ENCODE data around the gene HTRA2. TPM values are rescaled to one million over a fixed set of nuclear protein-coding genes. Genes with fewer than 3 reads are reported as not detected.
A peak's percentile ranks its signal among the peaks of the same experiment; 100 is the strongest.

HTRA2 gene
- total RNA-seq, 1 donor from 2014 or later, result 17.9 TPM

DNA sequence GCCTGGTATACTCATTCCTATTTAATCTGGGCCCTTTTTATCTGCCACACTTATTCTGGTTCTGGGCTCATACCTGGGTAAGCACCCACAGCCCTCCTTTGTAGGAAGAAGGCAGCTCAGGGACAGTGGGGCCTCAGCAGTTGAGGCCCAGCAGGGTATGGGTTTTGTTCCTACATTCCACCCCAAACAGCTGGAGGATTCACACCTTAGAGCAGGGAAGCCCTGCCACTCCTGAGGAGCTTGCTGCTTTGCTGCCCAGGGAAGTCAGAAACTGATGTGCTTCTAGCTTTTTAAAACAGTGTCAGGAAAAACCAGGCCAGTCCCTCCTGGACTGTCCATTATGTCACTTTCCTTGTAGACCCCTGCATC lies 29.2 kb upstream of the HTRA2 start:
- no peak for ATAC-seq

DNA sequence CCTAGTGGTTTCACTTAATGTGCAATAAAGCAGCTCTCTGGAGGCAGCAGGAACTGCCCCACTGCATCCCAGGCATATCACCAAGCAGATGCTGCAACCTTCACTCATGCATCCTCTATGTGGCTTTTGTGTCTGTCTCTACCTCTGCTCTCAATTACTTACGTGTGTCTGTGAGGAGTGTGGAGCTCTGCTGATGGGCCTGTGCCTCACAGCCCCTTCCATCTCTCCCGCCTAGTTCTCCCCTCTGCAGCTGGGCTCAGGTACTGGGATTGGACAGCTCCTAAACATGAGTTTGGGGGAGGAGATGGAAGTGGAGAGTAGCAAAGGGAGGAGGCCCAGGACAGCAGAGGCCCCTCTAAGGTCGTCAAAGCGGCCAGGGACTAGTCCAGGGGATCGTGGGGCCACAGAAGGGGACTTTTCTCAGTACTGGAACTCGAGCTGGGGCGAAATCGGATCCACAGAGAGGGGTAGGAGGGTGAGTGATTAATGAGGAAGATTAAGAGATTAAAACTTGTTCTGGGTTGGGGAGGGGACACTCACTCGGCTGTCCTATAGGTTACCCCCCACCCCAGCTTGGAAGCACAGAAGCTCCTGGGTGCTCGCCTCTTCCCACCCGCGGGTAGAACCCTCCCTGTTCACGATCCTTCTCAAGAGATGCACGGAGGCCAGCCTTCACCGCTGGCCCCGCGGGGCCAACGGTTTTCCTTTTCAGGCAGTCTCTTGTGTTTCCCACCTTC lies 28.2 kb upstream of the HTRA2 start:
- ATAC-seq, result no peak

DNA sequence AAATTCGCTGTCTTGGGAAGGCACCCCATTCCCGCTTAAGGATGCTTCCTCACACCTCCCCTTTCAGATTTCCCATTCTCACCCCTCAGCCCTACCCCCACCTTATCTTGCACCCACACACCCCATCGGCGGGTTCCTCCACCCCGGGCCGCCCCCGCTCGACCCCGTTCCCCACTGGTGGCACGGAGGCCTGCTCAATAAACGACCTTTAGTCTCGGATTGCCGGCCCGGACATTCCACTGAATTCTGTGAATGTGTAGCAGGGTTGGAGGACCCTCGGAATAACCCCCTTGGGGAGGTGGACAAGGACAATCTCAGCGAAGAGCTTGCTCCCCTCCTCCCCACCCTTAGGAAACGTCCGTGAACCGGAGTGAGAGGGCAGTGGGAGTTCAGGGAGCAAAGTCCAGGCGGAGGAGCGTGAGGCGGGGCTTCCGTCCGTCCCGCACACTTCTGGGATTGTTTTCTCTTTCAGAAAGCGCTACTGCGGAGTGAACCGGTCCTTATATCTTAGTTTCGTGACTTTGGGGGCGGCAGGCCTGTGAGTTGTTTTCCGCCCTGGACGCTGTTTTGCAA lies 27.5 kb upstream of the HTRA2 start:
- ATAC-seq, result no peak

DNA sequence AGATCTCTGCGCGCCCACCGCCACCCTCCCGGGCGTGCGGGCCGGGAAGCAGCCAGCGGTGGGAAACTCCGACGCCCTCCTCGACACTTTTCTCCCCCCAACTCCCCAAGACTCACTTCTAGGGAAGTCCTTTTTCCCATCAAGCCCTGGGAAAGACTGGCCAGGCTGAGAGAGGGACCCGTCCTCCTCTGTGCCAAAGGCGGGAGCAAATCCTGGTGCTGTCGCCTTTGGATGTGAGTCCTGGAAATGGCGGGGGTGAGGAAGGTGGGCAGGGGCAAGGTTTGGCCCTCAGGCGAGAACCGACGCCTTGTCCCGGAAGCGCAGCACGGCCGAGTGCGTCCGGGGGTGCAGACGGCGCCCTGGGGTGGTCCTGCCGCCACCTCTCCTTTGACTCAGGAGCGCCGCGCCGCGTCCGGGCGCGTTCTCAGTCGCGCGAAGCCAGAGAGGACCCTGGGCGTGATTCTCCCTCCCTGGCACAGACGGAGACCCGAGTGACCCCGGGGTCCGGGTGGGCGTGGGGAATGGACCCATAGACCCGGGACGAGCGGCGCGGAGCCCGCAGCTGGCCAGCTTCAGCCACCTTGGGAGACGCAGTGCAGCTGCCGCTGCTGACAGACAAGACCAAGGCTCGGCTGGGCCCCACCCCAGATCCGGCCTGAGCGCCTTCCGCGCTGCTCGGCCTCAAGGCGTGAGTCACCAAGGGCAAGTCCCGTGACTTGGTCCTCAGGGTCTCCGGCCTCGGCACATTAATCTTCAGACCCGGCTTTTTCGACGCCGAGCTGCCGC lies 26.8 kb upstream of the HTRA2 start:
- peak; percentile 49 for ATAC-seq

DNA sequence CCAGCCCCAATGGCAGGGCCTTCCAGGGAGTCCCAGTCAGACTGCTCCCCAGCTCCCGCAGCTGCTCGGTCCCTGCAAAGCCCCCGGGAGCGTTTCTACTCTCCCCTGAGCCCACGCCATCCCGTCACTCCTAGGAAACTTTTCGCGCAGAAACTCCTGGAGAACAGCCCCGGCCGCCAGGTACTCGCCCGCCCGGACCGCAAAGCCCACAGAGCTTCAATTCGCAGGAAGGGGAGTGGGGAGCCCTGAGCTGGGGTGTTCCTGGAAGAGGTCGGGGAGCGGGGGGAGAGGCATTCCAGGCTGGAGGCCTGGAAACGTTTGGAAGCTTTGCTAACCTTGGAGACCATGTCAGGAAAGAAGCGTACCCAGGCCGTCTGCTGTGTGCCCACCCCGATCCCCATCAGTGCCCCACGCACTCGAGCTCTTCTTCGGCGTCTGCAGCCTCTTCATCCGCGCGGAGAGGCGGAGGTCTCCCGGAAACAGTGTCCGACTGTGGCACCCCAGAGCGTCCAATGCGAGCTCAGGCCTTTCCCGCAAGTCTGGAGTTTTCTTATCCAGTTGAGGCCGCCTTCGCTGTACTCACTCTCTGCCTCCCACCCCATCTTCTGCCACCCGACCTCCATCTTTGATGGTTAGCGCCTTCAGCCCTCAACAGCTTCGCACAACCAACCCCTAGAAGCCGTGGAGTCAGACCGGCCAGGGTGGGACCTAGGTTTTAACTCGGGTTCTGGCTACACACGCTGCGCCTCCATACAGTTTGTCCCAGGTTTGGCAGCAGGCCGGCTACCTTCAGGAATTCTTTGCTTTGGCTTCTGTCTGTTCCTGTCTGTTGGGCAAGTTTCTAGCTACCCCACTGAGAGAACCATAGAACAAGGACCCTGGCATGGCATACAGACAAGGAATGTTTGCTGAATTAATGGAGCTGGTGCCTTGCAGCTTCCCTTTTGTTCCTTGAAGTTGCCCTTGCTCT lies 25.9 kb upstream of the HTRA2 start:
- ATAC-seq, result no peak

DNA sequence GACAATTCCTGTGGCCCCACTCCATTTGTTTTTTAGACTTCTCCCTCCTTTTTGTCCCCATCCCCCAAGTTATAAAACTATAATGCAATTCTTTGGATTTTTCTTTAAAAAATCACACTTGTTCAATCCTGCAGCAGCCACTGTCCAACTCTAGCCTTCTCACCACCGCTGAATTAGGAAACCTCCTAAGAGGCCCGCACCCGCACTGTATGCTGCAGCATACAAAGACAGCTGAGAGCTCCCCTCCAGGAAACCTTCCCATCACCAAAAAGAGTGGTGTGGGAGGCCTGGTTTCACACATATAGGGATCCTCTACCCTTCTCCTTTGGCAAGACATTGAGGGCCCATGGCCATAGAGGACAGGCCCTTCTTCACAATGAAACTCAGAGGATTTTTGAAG lies 25.1 kb upstream of the HTRA2 start:
- ATAC-seq, result no peak

DNA sequence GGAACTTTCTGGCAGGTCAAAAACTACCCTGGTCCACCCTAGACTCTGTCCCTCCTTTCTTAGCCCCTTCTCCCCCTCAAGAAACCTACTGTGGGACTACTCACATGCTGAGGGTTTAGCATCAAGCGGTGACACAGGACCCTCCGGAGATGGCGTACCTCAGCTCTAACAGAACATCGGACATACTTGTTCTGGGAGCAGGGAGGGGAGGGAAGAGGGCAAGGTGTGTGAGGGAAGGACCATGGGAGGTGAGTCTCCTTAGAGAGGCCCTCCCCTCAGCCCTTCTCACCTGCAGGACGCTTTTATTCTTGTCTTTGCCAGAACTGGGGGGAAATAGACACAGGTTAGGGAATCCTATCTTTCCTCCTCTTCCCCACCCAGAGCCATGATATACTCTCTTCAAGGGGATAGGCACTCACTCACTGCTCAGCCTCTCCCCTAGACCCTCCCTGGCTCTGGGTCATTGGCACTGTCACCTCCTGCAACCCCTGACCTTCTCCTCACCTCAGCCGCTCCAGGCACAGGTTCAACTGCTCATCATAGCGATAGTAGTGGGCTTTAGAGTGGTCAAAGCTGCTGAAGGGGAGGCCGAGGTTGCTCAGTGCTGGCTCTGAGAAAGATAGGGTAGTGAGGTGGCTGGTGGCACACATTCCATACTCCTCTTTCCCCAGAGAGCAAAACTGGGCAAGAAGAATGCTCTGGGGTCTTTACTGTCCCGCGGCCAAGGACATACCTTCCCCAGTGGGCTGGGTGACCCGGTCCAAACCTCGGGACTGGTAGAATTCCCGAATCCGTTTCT lies 24.1 kb upstream of the HTRA2 start:
- ATAC-seq, result no peak

DNA sequence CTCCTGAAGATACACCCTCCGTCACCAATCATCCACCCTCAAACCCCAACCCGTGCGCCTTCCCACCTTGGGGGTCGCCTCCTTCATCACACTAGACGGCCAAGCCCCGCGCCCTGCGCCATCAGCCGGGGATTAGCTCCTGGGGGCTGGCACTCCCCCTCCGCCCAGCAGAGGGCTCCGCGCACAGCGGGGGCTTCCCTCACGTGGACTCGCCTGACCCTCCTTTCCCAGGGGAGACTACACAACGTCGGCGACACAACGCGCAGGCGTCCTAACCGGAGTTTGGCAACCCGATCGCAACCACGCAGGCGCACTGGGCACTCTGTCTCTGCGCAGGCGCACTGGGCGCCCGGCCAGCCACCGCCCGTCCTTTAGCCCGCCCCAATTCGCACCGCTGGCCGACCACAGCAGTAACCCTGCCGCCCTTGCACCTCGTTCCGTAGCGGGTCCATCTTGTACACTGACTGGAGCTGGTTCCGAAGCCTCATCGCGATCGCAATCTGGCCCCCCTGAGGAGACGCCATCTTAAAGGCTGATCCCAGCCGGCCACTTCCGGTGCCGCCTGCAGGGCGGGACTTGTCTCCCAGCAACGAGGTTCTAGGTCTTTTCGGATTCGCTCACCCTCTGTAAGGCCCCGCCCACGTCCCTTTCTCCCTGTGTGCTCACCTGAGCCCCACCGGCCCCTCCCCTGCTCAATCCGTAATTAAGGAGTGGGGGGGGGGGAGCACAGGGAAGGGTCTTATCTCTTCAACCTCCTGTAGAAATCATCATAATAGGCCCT lies 22.4 kb upstream of the HTRA2 start, which contains the start of gene PCGF1:
PCGF1 (minus strand) TSS at position 551 of the 781 bp plus-strand sequence; CDS start at position 524, 27 bp downstream.
- ATAC-seq, result peak; percentile 95

DNA sequence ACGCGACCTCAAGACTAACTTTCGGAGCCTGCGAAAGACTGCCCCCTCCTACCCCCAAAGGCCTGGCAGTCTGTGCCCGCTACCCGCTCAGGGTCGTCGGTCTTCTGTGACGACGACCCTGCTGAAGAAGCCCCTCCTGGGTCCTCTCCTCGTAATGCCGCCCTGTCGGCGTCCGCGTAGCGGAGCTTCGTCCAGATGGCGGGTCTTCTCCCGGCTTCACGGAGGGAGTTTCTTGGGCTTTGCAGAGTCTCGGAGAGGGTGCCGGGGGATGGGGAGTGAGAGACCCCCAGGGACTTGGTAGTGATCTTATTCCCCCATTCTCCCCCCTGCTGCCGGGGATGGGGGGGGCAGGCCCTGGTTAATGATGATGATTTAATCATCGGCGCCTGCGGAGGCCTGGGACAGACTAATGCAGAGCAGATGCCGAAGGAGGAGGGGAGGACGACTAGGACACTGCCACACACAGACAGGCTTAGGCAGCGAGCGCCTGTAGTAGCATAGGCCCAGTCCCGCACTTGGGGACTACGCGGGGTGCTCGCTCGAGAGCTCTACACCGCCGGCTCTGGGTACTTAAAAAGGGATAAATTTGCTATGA lies 21.7 kb upstream of the HTRA2 start:
- peak; percentile 27 for ATAC-seq

DNA sequence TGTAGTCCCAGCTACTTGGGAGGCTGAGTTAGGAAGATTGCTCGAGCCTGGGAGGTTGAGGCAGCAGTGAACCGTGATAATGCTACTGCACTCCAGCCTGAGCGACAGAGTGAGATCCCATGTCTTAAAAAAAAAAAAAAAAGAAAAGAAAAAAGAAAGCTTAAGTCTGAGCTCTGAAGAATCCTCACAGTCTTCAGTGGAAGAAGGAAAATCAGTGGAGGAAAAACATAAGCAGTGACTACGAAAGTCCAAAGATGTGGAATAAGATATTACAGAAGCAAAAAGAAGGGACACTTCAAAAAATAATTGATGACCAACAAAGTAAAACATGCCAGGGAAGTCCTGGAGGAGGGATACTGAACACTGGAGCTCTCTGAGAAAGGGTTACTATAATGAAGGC lies 19.5 kb upstream of the HTRA2 start:
- ATAC-seq, result no peak

DNA sequence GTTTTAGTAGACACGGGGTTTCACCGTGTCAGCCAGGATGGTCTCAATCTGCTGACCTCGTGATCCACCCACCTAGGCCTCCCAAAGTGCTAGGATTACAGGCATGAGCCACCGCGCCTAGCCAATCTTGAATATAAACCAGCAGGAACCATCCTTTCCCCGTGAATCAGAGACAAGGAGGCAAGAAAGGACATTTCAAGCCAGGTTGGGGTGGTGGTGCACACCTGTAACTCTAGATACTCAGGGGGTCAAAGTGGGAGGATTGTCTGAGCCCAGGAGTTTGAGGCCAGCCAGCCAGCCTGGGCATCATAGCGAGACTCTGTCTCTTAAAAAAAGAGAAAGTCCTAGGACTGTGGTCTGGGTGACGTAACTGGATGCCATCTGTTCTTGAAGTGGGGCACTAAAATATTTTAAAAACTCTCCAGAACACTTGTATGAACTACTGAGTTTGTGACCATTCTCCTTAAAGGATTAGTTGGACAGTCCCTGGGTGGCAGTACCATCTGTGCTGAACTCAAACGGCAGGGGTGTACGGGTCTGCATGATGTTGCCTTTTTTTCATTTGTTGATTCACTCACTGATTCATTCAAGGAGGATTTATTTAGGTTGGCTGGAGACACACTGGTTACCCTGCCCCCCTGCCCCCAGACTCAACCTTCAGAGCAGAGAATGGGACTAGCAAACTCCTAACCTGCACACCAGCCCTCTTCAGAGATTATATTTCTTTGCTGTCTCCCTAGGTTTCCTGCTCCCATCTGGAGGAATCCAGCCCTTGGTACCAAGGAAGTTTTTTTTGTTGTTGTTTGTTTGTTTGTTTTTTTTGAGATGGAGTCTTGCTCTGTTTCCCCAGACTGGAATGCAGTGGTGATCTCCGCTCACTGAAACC lies 18.4 kb upstream of the HTRA2 start:
- no peak for ATAC-seq

DNA sequence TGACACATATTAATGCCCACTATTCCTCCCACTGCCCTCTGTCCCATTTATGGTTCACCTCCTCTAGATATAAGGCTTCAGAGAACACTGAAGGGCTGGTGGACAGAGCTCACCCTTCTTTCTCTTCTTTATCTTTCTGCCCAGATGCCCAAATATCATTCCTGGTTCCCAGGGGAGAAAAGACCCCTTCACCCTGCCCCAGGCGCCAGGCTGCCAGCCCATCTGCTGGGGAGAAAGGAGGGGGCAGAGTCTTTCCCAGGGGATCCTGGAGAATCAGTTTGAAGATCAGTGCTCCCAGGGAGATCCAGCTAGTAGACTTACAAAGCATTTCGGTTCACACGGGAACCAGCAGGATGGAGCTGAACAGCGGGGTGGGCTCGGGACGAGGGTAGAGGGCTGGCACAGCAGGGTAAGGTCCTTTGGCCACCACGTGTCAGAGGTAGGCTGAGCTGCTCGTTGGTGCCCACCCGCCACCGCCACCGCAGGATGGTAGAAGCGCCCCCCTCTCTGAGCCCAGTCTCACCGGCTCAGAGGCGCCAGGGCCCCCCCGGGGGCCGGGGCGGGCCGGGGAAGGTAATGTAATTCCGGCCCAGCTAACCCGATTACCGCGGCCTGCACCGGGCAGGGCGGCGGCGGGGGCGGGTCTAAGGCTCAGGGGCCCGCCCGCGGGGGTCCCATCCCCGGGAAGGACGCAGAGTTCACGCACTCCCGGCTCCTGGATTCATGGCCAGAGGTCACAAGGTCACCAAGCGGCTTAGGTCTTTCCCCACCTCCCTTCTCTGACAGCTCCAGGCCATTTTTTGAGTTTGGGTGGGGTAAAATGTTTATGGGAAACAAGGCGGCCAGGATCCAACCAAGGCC lies 16.8 kb upstream of the HTRA2 start:
- no peak for ATAC-seq

DNA sequence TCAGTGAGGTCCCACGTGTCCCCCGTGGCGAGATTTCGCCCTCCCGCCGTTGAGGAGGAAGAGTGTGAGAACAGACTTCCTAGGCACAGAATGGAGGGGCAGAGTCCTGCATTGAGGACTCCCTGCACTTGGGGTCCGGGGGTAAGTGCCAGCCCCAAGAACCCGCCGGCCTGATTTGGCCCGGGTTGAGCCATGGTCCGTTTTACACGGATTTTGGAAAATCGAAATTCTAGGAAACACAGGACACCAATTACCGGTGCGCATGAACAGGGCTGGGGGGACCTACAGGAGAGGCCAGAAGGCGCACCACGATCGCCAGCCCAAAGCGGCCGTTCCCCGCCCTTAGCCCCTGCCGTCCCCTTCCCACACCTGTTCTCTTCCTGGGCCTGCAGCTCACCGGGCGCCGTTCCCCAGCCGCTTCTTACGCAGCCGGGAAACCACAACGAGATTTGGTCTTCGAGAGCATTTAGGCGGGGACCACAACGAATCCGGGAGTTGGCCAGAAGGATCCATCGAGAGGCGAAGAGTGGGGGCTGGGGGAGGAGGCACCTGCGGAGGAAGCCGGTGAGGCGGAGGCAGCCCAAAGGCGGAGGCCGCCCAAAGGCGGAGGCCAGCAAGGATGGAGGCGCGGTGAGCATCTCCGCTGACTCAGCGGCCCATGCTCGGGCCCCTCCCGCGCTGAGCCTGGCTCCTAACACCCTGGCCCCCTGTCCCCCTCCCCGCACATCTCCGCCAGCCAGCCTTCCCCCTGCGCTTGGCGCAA lies 15.9 kb upstream of the HTRA2 start:
- no peak for ATAC-seq

DNA sequence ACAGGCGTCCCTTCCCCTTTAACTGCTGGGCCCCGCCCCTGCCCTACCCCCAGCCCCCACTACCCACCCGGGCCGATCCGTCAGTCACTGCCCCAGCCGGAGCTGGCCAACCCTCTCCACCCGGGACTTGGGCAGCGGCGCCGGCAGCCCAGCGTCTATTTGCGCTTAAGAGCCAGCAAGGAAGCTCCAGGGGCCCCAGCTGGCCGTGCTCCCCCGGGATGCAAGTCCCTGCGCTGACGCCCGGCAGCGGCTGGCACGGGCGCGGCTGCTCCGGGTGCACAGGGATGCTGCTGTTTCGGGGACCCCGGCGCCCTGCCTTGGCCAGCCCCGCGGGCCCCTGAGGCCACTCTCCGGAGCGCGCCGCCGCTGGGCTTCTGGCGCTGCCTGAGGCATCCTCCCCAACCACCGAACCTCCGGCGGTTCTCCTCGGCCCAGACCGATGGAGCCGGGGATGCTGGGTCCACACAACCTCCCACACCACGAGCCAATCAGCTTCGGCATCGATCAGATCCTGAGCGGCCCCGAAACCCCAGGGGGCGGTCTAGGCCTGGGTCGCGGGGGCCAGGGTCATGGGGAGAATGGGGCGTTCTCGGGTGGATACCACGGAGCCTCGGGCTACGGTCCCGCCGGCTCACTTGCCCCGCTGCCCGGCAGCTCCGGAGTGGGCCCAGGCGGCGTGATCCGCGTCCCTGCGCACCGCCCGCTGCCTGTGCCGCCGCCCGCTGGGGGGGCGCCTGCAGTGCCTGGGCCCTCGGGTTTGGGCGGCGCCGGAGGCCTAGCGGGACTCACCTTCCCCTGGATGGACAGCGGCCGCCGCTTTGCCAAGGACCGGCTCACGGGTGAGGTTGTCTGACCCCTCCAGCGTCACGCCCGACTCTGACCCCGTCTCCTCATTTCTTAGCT lies 15.1 kb upstream of the HTRA2 start, which contains the start of gene TLX2:
TLX2 (plus strand) TSS at position 83 of the 903 bp plus-strand sequence; CDS start at position 440, 357 bp downstream.
- no peak for ATAC-seq

DNA sequence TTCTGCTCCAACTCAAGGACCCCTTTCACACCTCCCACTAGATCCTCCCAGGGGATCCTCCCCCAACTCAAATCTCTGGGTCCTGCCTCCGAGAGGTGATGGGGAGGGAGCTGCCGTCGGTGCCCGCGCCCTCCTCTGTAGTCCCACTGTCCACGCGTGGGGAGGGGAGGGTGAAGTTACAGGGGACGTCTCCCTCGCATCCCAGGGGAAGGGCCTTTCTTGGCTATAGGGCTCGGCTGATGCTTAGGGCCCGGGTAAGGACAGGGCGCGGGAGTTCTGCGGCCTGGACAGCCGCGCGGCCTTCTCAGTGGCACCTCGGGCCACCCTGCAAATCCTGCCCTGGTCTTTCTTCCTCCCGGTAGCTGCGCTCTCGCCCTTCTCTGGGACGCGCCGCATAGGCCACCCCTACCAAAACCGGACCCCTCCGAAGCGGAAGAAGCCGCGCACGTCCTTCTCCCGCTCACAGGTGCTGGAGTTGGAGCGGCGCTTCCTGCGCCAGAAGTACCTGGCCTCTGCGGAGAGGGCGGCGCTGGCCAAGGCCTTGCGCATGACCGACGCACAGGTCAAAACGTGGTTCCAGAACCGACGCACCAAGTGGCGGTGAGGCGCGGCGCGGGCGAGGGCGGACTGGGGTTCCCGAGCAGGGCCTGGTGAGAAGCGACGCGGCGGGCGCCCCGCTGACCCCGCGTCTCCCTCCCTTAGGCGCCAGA lies 14.3 kb upstream of the HTRA2 start:
- peak; percentile 18 for ATAC-seq
